Measurements from ENCODE around the gene GADD45B. TPM values are rescaled to one million over a fixed set of nuclear protein-coding genes. Genes with fewer than 3 reads are reported as not detected.
"Not testable (repeated sequence)": the region's sequence is repeated elsewhere in the genome, so short reads cannot be mapped to it uniquely, and the experiment has no call there.

Gene GADD45B
- total RNA-seq, 1 donor from 2014 or later = 34.3 TPM

GRCh38 chr19:2511991-2512390 lies 36.1 kb downstream of the GADD45B start:
- DNase-seq = no peak
- no peaks in the 10 kb centered on the region for H3K9me3 ChIP-seq (replicated peaks)
- no peaks in the 10 kb centered on the region for H3K36me3 ChIP-seq
- no peak for TF ChIP-seq CTCF (IDR thresholded peaks at IDR 0.05; ENCODE audit: borderline replicate concordance)
- peaks cover 5% of the 10 kb centered on the region for H3K27me3 ChIP-seq (ENCODE audit: low read depth)
- intact Hi-C loops (cut with micrococcal nuclease) = no loop called here
- H3K27ac ChIP-seq (replicated peaks) = no peak overlapping the region
- H3K4me1 ChIP-seq = no peaks in the 10 kb centered on the region
- H3K4me3 ChIP-seq = no peak overlapping the region

DNA sequence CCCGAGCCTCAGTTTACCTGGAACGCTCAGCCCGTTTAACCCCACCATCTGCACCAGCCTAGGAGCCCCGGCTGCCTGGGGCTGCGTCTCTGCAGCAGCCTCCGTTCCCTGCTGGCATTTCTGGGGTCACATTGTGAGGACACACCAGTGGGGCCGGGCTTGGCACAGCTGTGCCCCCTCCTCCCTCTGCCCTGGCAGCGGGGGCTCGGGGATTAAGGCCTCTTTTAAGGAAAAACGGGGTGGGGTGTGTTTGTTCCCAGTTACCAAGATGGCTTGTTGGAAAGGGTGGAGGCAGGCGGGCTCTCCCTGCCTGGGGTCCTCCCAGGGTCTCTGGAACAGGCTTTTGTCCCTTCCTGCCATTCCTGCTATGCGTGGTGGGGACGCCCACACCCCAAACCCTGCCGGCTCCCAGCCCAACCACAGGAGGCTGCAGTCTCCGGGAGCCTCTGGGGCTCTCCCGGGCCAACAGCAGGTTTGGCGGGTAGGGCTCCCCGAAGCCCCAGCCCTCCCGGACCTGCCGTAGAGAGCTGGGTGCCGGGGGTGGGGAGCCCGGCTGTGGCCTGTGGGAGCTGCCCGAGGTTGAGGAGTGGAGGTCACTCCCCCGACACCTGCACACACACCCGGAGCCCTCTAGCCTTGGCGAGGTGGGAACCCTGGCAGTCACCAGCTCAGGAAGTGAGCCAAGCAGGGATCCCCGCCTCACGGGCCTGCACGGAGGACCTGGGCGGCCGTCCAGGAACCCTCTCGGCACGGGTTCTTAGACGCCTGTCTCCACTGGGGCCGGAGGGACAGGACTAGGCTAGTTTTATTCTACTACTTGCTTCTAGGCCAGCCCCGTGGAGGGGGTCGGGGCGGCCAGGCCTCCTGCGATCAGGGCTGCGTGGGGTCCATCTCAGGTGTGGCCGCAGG lies 36.9 kb downstream of the GADD45B start:
- DNase-seq = no peak
- H3K36me3 ChIP-seq = no peaks in the 10 kb centered on the region
- no peak overlapping the region for H3K27ac ChIP-seq (replicated peaks)
- no peak for TF ChIP-seq CTCF (IDR thresholded peaks at IDR 0.05; ENCODE audit: borderline replicate concordance)
- peaks cover 7% of the 10 kb centered on the region for H3K4me1 ChIP-seq
- H3K9me3 ChIP-seq (replicated peaks) = no peaks in the 10 kb centered on the region
- H3K27me3 ChIP-seq (ENCODE audit: low read depth) = peaks cover 5% of the 10 kb centered on the region
- no peak overlapping the region for H3K4me3 ChIP-seq
- intact Hi-C loops (cut with micrococcal nuclease) = no loop called here

DNA sequence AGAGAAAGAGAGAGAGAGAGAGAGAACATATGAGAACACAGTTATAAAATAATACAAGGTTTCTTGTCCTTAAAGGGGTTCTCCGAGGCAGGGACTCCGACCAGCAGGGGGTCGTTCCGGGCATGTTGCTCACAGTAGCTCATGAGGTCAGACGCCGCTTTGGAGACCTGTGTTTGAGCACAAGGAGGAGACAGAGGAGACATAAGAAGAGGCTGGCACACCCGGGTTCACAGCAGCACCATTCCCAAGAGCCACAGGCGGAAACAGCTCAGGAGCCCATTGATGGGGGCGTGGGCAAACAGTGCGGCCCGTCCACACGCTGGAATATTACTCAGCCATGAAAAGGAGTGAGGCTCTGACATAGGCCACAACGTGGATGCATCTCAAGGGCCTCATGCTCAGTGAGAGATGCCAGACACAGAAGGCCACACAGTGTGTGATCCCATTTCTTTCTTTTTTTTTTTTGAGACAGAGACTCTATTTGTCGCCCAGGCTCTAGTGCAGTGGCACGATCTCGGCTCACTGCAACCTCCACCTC lies 39.1 kb downstream of the GADD45B start:
- Histone ChIP-seq H3K9me3 (replicated peaks) (no peaks in the 10 kb centered on the region), H3K36me3 (no peaks in the 10 kb centered on the region), H3K4me3 (no peak overlapping the region), H3K4me1 (peaks cover 14% of the 10 kb centered on the region), H3K27me3 (ENCODE audit: low read depth) (peaks cover 5% of the 10 kb centered on the region), H3K27ac (replicated peaks) (no peak overlapping the region)
- no peak for DNase-seq
- intact Hi-C loops (cut with micrococcal nuclease) = no loop called here
- no peak for TF ChIP-seq CTCF (IDR thresholded peaks at IDR 0.05; ENCODE audit: borderline replicate concordance)

- peaks cover 26% of the 10 kb centered on the region for H3K4me1 ChIP-seq
- TF ChIP-seq CTCF (IDR thresholded peaks at IDR 0.05; ENCODE audit: borderline replicate concordance) = no peak
- no peak for DNase-seq
- H3K27ac ChIP-seq (replicated peaks) = no peak overlapping the region
- H3K36me3 ChIP-seq = no peaks in the 10 kb centered on the region
- intact Hi-C loops (cut with micrococcal nuclease) = no loop called here
- H3K27me3 ChIP-seq (ENCODE audit: low read depth) = peaks cover 5% of the 10 kb centered on the region
- H3K4me3 ChIP-seq = no peak overlapping the region
- H3K9me3 ChIP-seq (replicated peaks) = no peaks in the 10 kb centered on the region
These were observed 40.8 kb downstream of the GADD45B start for GRCh38 chr19:2516727-2517126.

- Histone ChIP-seq H3K36me3 (no peaks in the 10 kb centered on the region), H3K4me3 (no peak overlapping the region), H3K27me3 (ENCODE audit: low read depth) (no peaks in the 10 kb centered on the region), H3K27ac (replicated peaks) (no peak overlapping the region), H3K9me3 (replicated peaks) (no peaks in the 10 kb centered on the region), H3K4me1 (peaks cover 26% of the 10 kb centered on the region)
- no peak for TF ChIP-seq CTCF (IDR thresholded peaks at IDR 0.05; ENCODE audit: borderline replicate concordance)
- intact Hi-C loops (cut with micrococcal nuclease) = no loop called here
- no peak for DNase-seq
These were observed 42.1 kb downstream of the GADD45B start for GRCh38 chr19:2517881-2518601.

DNA sequence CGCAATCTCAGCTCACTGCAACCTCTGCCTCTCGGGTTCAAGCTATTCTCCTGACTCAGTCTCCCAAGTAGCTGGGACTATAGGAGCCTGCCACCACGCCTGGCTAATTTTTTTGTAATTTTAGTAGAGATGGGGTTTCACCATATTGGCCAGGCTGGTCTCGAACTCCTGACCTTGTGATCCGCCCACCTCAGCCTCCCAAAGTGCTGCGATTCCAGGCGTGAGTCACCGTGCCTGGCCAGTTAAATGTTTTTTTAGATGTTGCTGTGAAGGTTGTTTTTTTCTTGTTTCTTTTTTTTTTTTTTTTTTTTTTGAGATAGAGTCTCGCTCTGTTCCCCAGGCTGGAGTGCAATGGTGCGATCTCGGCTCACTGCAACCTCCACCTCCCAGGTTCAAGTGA lies 42.9 kb downstream of the GADD45B start:
- DNase-seq; H3K27me3 ChIP-seq (ENCODE audit: low read depth); H3K9me3 ChIP-seq (replicated peaks); H3K36me3 ChIP-seq; H3K4me3 ChIP-seq; intact Hi-C loops (cut with micrococcal nuclease); H3K27ac ChIP-seq (replicated peaks): not testable (repeated sequence)
- H3K4me1 ChIP-seq = peaks cover 26% of the 10 kb centered on the region

All from left ventricle myocardium inferior (tissue), 1 donor.